Ureter (tissue), 1 donor: ENCODE results near the gene MRAP2. TPM values are rescaled to one million over a fixed set of nuclear protein-coding genes. Genes with fewer than 3 reads are reported as not detected.
A peak's percentile ranks its signal among the peaks of the same experiment; 100 is the strongest.
"Not testable (repeated sequence)": the region's sequence is repeated elsewhere in the genome, so short reads cannot be mapped to it uniquely, and the experiment has no call there.

Experiments used
- DNase-seq: peaks from one replicate; pipeline ENCODE4 v3.0.0-alpha.2; 2020; ENCODE audit warnings: low spot score
- total RNA-seq: library from RNA; stranded (reverse); gene quantifications from one replicate; pipeline ENCODE4 v1.2.4, GENCODE V29; 2023
- donor health status: DM: yes; HTN: yes; CAD: no.

Gene MRAP2
- total RNA-seq, 1 donor from 2014 or later = 5.3 TPM

- DNase-seq = no peak
These were observed 5.2 kb upstream of the MRAP2 start for GRCh38 chr6:84028350-84028749.

GRCh38 chr6:84032000-84032399 lies 1.6 kb upstream of the MRAP2 start:
- not testable (repeated sequence) for DNase-seq

GRCh38 chr6:84035484-84035883 lies 1.9 kb downstream of the MRAP2 start:
- DNase-seq = no peak

GRCh38 chr6:84037425-84038089 lies 4.0 kb downstream of the MRAP2 start:
- no peak for DNase-seq

- DNase-seq = no peak
These were observed 9.0 kb downstream of the MRAP2 start for GRCh38 chr6:84042603-84043002.

- DNase-seq = no peak
These were observed 10.0 kb downstream of the MRAP2 start for GRCh38 chr6:84043555-84043954.

- DNase-seq = no peak
These were observed 13.2 kb downstream of the MRAP2 start for GRCh38 chr6:84046755-84047154.

GRCh38 chr6:84048588-84048987 lies 15.0 kb downstream of the MRAP2 start:
- no peak for DNase-seq

- no peak for DNase-seq
These were observed 16.8 kb downstream of the MRAP2 start for GRCh38 chr6:84050408-84050807.

GRCh38 chr6:84052204-84052882 lies 18.8 kb downstream of the MRAP2 start:
- DNase-seq = peak; percentile 53

GRCh38 chr6:84052883-84053241 lies 19.3 kb downstream of the MRAP2 start:
- no peak for DNase-seq

GRCh38 chr6:84055647-84056046 lies 22.1 kb downstream of the MRAP2 start:
- no peak for DNase-seq

GRCh38 chr6:84057908-84058307 lies 24.3 kb downstream of the MRAP2 start:
- no peak for DNase-seq

- DNase-seq = no peak
These were observed 25.5 kb downstream of the MRAP2 start for GRCh38 chr6:84059082-84059481.

GRCh38 chr6:84061174-84061573 lies 27.6 kb downstream of the MRAP2 start:
- DNase-seq = no peak

- no peak for DNase-seq
These were observed 28.2 kb downstream of the MRAP2 start for GRCh38 chr6:84061613-84062398.

- no peak for DNase-seq
These were observed 29.1 kb downstream of the MRAP2 start for GRCh38 chr6:84062519-84063154.

GRCh38 chr6:84065693-84066290 lies 32.2 kb downstream of the MRAP2 start:
- DNase-seq = peak; percentile 62

- no peak for DNase-seq
These were observed 33.0 kb downstream of the MRAP2 start for GRCh38 chr6:84066536-84066935.

- DNase-seq = not testable (repeated sequence)
These were observed 35.3 kb downstream of the MRAP2 start for GRCh38 chr6:84068873-84069272.

GRCh38 chr6:84072442-84072997 lies 38.9 kb downstream of the MRAP2 start:
- DNase-seq = no peak
